Body of pancreas (tissue), 4 donors: ENCODE data around the gene GALNT17. TPM values are rescaled to one million over a fixed set of nuclear protein-coding genes. Genes with fewer than 3 reads are reported as not detected.

Experiments used
- ATAC-seq: fragments of 150-250 bp; one replicate; pipeline ENCODE4 v1.9.1; 2016
- DNase-seq, 4 donors: peaks; one replicate each; pipeline ENCODE4 v3.0.0-alpha.2; 2019
- H3K27ac ChIP-seq, 4 donors: fragments of 200-600 bp; sonication (generic); 1 replicate in 3 of 4; 2 replicates in 1 of 4; pipeline versions ENCODE4 v1.5.1 to v1.6.1; 2016 to 2019; ENCODE audit warnings: mild to moderate bottlenecking in 1 of 4, mixed read lengths in 1 of 4, moderate library complexity in 1 of 4
- H3K27me3 ChIP-seq, 2 donors: fragments of 200-600 bp; sonication (generic); one replicate each; pipeline ENCODE4 v1.6.0; 2016; ENCODE audit warnings: mild to moderate bottlenecking in 1 of 2
- H3K36me3 ChIP-seq, 2 donors: fragments of 200-600 bp; sonication (generic); replicated peaks in 1 of 2; 2 replicates each; pipeline ENCODE4 v1.5.1; 2016; ENCODE audit warnings: low read depth in 2 of 2; ENCODE audit not compliant: insufficient read depth in 1 of 2
- H3K4me1 ChIP-seq: fragments of 200-600 bp; sonication (generic); one replicate; pipeline ENCODE4 v1.6.0; 2016
- H3K4me3 ChIP-seq, 2 donors: fragments of 200-600 bp; sonication (generic); 1 replicate in 1 of 2; 2 replicates in 1 of 2; pipeline ENCODE4 v1.5.1; 2016 to 2019
- H3K9me3 ChIP-seq, 3 donors: fragments of 200-600 bp; sonication (generic); 1 replicate in 2 of 3; 2 replicates in 1 of 3; pipeline ENCODE4 v1.5.1; 2016
- CTCF ChIP-seq, 7 experiments: fragments of 450-650 bp in 4 of 7; fragments of 200-600 bp in 3 of 7; sonication (generic) in 3 of 7; IDR thresholded peaks; one replicate each; pipeline ENCODE4 v1.5.1; 2016 to 2019; ENCODE audit warnings: antibody characterized with exemption in 7 of 7
- POLR2A ChIP-seq, 3 donors: fragments of 450-650 bp; IDR thresholded peaks; one replicate each; pipeline ENCODE4 v1.6.1; 2016; ENCODE audit warnings: antibody characterized with exemption in 3 of 3, mild to moderate bottlenecking in 2 of 3
- WGBS, 2 donors: methylation state at CpG; one replicate each; pipeline ENCODE4 v1.1.5; 2017; 5-methylcytosine and 5-hydroxymethylcytosine counted together
- intact Hi-C: fragments of 100-400 bp; cut with DNase I; formaldehyde crosslinking; loops from one replicate; pipeline ENCODE4 v1.15.1; 2023
- total RNA-seq, 2 donors: library from RNA; depleted of rRNA; stranded (reverse); fragments of >200 nt; gene quantifications; one replicate each; pipeline ENCODE4 v1.1.0, GENCODE V29; 2016

Gene GALNT17
- total RNA-seq, 2 donors from 2014 or later, result 6.5 to 27.4 TPM

- no peaks in the 10 kb centered on the region for H3K9me3 ChIP-seq
- TF ChIP-seq POLR2A (IDR thresholded peaks at IDR 0.05), result no peak
- TF ChIP-seq CTCF (IDR thresholded peaks at IDR 0.05), result no peak
- no peaks in the 10 kb centered on the region for H3K36me3 ChIP-seq
- no peaks in the 10 kb centered on the region for H3K4me1 ChIP-seq
- DNase-seq, result no peak
- H3K4me3 ChIP-seq, result no peak overlapping the region
- no peak overlapping the region for H3K27ac ChIP-seq
- intact Hi-C loops, result no loop called here
- WGBS, 2 donors, result 53 to 60% methylated on average over 6 to 7 of the region's 7 CpGs
- H3K27me3 ChIP-seq, result no peaks in the 10 kb centered on the region
- ATAC-seq, result no peak
These were observed 591.9 kb downstream of the GALNT17 start for GRCh38 chr7:71723859-71724258.

- no peaks in the 10 kb centered on the region for H3K4me1 ChIP-seq
- H3K27me3 ChIP-seq, result no peaks in the 10 kb centered on the region
- ATAC-seq (no peak), DNase-seq (no peak)
- TF ChIP-seq POLR2A (IDR thresholded peaks at IDR 0.05), result no peak
- no peak for TF ChIP-seq CTCF (IDR thresholded peaks at IDR 0.05)
- H3K27ac ChIP-seq, result no peak overlapping the region
- H3K36me3 ChIP-seq, result no peaks in the 10 kb centered on the region
- H3K4me3 ChIP-seq, result no peak overlapping the region
- no peaks in the 10 kb centered on the region for H3K9me3 ChIP-seq
- intact Hi-C loops, result no loop called here
- 73 to 100% methylated on average over 1 of the region's 1 CpG for WGBS, 2 donors
These were observed 595.4 kb downstream of the GALNT17 start for GRCh38 chr7:71727347-71727746.

DNA sequence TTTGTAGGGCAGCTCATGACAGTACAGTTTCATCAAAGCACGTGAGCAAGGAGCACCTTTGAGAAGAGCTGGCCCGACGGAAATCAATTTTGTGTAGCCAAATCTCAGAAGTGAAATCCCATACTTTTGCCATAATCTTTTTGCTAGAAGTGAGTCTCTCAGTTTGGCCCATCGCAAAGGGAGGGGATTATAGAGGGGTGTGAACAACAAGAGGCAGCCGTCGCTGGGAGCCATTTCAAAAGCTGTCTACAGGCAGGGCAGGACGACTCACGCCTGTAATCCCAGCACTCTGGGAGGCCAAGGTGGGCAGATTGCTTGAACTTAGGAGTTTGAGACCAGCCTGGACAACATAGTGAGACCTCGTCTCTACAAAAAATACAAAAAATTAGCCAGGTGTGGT is 599.8 kb downstream of the GALNT17 start:
- TF ChIP-seq POLR2A (IDR thresholded peaks at IDR 0.05), result no peak
- TF ChIP-seq CTCF (IDR thresholded peaks at IDR 0.05), result no peak
- Histone ChIP-seq H3K27ac (no peak overlapping the region), H3K4me3 (no peak overlapping the region), H3K9me3 (no peaks in the 10 kb centered on the region), H3K27me3 (no peaks in the 10 kb centered on the region), H3K4me1 (peaks cover 5% of the 10 kb centered on the region), H3K36me3 (no peaks in the 10 kb centered on the region)
- 88 to 90% methylated on average over 9 of the region's 9 CpGs for WGBS, 2 donors
- DNase-seq (no peak), ATAC-seq (no peak)
- intact Hi-C loops, result loop anchor here (2.0 kb wide), 1 partner anchor 875 kb away; no protein-coding TSS in a partner anchor

- ATAC-seq (peak; percentile 73), DNase-seq (peak; percentile 83 to 91 (median 88))
- WGBS, 2 donors, result 4 to 5% methylated on average over 14 to 29 of the region's 29 CpGs
- Histone ChIP-seq H3K27me3 (no peaks in the 10 kb centered on the region), H3K4me3 (no peak overlapping the region), H3K27ac (no peak overlapping the region), H3K9me3 (no peaks in the 10 kb centered on the region), H3K4me1 (peaks cover 5% of the 10 kb centered on the region), H3K36me3 (no peaks in the 10 kb centered on the region)
- intact Hi-C loops, result no loop called here
- TF ChIP-seq POLR2A (IDR thresholded peaks at IDR 0.05) (no peak), CTCF (IDR thresholded peaks at IDR 0.05) (peak; percentile 82 to 91 (median 87))
These were observed 601.3 kb downstream of the GALNT17 start for GRCh38 chr7:71733107-71733870.
